Measurements from ENCODE around the gene PCDHGA11. TPM values are rescaled to one million over a fixed set of nuclear protein-coding genes. Genes with fewer than 3 reads are reported as not detected.
A peak's percentile ranks its signal among the peaks of the same experiment; 100 is the strongest.
"Not testable (repeated sequence)": the region's sequence is repeated elsewhere in the genome, so short reads cannot be mapped to it uniquely, and the experiment has no call there.

The PCDHGA11 gene
- total RNA-seq, 5 donors from 2014 or later (not counting 1 experiment from before 2014, with no cell fraction given) = 0.06 to 0.44 (median 0.11) TPM; not detected in 1

- Histone ChIP-seq H3K36me3 (ENCODE audit: control insufficient read depth in 2 of 2, extremely low read depth in 1 of 2, insufficient read depth in 1 of 2, low read length in 1 of 2) (no peaks in the 10 kb centered on the region), H3K4me3 (ENCODE audit: control insufficient read depth in 1 of 2, extremely low read depth in 1 of 2, low read length in 1 of 2) (peak overlapping the region in 1 of 2 donors; percentile 21), H3K4me1 (ENCODE audit: control insufficient read depth in 1 of 2, extremely low read depth in 1 of 2, insufficient read depth in 2 of 2, low read length in 2 of 2) (peaks cover 0 to 11% of the 10 kb centered on the region in 2 experiments), H3K9me3 (peaks cover 4% of the 10 kb centered on the region), H3K27ac (ENCODE audit: low read length) (no peak overlapping the region), H3K27me3 (replicated peaks in 1 of 2; ENCODE audit: control insufficient read depth in 2 of 2, extremely low read depth in 1 of 2, insufficient read depth in 2 of 2, low read length in 1 of 2) (peaks cover 22 to 68% of the 10 kb centered on the region in 2 experiments)
- ChIA-PET POLR2A (no interaction called here), CTCF (interaction anchor here (0.7 to 1.0 kb wide), 4 partner anchors 89 to 1114 kb away, joined by 3 to 5 read pairs (median 3); partner anchors contain the start of gene TAF7 (in 1 of the 2))
- peaks cover 18 to 22% (median 20%) of the 10 kb centered on the region in 3 donors for H3K4me1 Mint-ChIP-seq
- H3K9me3 Mint-ChIP-seq = peaks cover 17 to 29% (median 23%) of the 10 kb centered on the region in 3 donors
- ATAC-seq (replicated peaks in 1 of 4) (no peak), DNase-seq (no peak)
- peaks cover 64 to 85% of the 10 kb centered on the region in 2 donors for H3K27me3 Mint-ChIP-seq
- no peak overlapping the region for H3K27ac Mint-ChIP-seq
- no peak overlapping the region for H3K4me3 Mint-ChIP-seq
- 46% methylated on average over 63 of the region's 64 CpGs for WGBS (ENCODE audit: insufficient coverage)
- H3K36me3 Mint-ChIP-seq = peaks cover 16% of the 10 kb centered on the region
These were observed 11.1 kb upstream of the PCDHGA11 start for GRCh38 chr5:141409598-141410306.

GRCh38 chr5:141411575-141411974 lies 9.3 kb upstream of the PCDHGA11 start:
- Histone ChIP-seq H3K9me3 (peaks cover 4% of the 10 kb centered on the region), H3K4me3 (ENCODE audit: control insufficient read depth in 1 of 2, extremely low read depth in 1 of 2, low read length in 1 of 2) (no peak overlapping the region), H3K4me1 (ENCODE audit: control insufficient read depth in 1 of 2, extremely low read depth in 1 of 2, insufficient read depth in 2 of 2, low read length in 2 of 2) (peaks cover 0 to 11% of the 10 kb centered on the region in 2 experiments), H3K36me3 (ENCODE audit: control insufficient read depth in 2 of 2, extremely low read depth in 1 of 2, insufficient read depth in 1 of 2, low read length in 1 of 2) (no peaks in the 10 kb centered on the region), H3K27me3 (replicated peaks in 1 of 2; ENCODE audit: control insufficient read depth in 2 of 2, extremely low read depth in 1 of 2, insufficient read depth in 2 of 2, low read length in 1 of 2) (peaks cover 20 to 60% of the 10 kb centered on the region in 2 experiments), H3K27ac (ENCODE audit: low read length) (no peak overlapping the region)
- peaks cover 16% of the 10 kb centered on the region for H3K36me3 Mint-ChIP-seq
- ChIA-PET CTCF (interaction anchor here in 1 of 2 donors (1.0 kb wide), 1 partner anchor 152 kb away, joined by 4 read pairs; no protein-coding TSS in a partner anchor), POLR2A (no interaction called here)
- no peak overlapping the region for H3K27ac Mint-ChIP-seq
- ATAC-seq (replicated peaks in 1 of 4) (no peak), DNase-seq (no peak)
- peaks cover 17 to 24% (median 19%) of the 10 kb centered on the region in 3 donors for H3K9me3 Mint-ChIP-seq
- peaks cover 21 to 28% (median 24%) of the 10 kb centered on the region in 3 donors for H3K4me1 Mint-ChIP-seq
- H3K27me3 Mint-ChIP-seq = peaks cover 60 to 80% of the 10 kb centered on the region in 2 donors
- WGBS (ENCODE audit: insufficient coverage) = 63% methylated on average over 2 of the region's 3 CpGs
- H3K4me3 Mint-ChIP-seq = no peak overlapping the region

- H3K4me1 Mint-ChIP-seq = peaks cover 22 to 35% (median 23%) of the 10 kb centered on the region in 3 donors
- DNase-seq = peak in 32 of 35 experiments; percentile 15 to 69 (median 46)
- peaks cover 18% of the 10 kb centered on the region for H3K36me3 Mint-ChIP-seq
- WGBS (ENCODE audit: insufficient coverage) = 16% methylated on average over 23 of the region's 31 CpGs
- no peak within 1 kb of the TSS for H3K27ac ChIP-seq (ENCODE audit: low read length)
- H3K9me3 ChIP-seq = no peaks in the 10 kb centered on the region
- H3K4me3 ChIP-seq (ENCODE audit: control insufficient read depth in 1 of 2, extremely low read depth in 1 of 2, low read length in 1 of 2) = peak within 1 kb of the TSS; percentile 41 to 68
- peaks cover 57 to 80% of the 10 kb centered on the region in 2 donors for H3K27me3 Mint-ChIP-seq
- CTCF ChIA-PET = interaction anchor here (0.6 to 2.1 kb wide), 22 partner anchors 9 to 192 kb away, joined by 3 to 29 read pairs (median 5); partner anchors contain the start of genes PCDHGA11 (in 1 of the 2), PCDHGA12 (in 1 of the 2), PCDHGB3 (in 1 of the 2) and PCDHGB5 (in 1 of the 2)
- no peaks in the 10 kb centered on the region for H3K36me3 ChIP-seq (ENCODE audit: control insufficient read depth in 2 of 2, extremely low read depth in 1 of 2, insufficient read depth in 1 of 2, low read length in 1 of 2)
- H3K4me3 Mint-ChIP-seq = peak within 1 kb of the TSS; percentile 77 to 85 (median 78)
- H3K9me3 Mint-ChIP-seq = peaks cover 20 to 23% (median 21%) of the 10 kb centered on the region in 3 donors
- H3K4me1 ChIP-seq (ENCODE audit: control insufficient read depth in 1 of 2, extremely low read depth in 1 of 2, insufficient read depth in 2 of 2, low read length in 2 of 2) = peaks cover 0 to 18% of the 10 kb centered on the region in 2 experiments
- POLR2A ChIA-PET = interaction anchor here in 1 of 2 donors (1.3 kb wide), 1 partner anchor 151 kb away, joined by 5 read pairs; no protein-coding TSS in a partner anchor
- ATAC-seq (replicated peaks in 1 of 4) = peak; percentile 78 to 84 (median 82)
- peaks cover 15 to 63% of the 10 kb centered on the region in 2 experiments for H3K27me3 ChIP-seq (replicated peaks in 1 of 2; ENCODE audit: control insufficient read depth in 2 of 2, extremely low read depth in 1 of 2, insufficient read depth in 2 of 2, low read length in 1 of 2)
- peak within 1 kb of the TSS; percentile 34 for H3K27ac Mint-ChIP-seq
These were observed 7.9 kb upstream of the PCDHGA11 start, which contains the start of gene PCDHGA10 for GRCh38 chr5:141412854-141413539. TSS of gene PCDHGA10 (plus strand) at chr5:141412987. CDS start at chr5:141413176, 189 bp downstream.

- Mint-ChIP-seq H3K4me1 (peaks cover 20 to 36% (median 23%) of the 10 kb centered on the region in 3 donors), H3K36me3 (peaks cover 21% of the 10 kb centered on the region), H3K9me3 (peaks cover 20 to 25% (median 25%) of the 10 kb centered on the region in 3 donors), H3K4me3 (peak overlapping the region; percentile 77 to 85 (median 78)), H3K27me3 (peaks cover 60 to 80% of the 10 kb centered on the region in 2 donors), H3K27ac (peak overlapping the region in 1 of 2 donors; percentile 34)
- Histone ChIP-seq H3K4me3 (ENCODE audit: control insufficient read depth in 1 of 2, extremely low read depth in 1 of 2, low read length in 1 of 2) (peak overlapping the region; percentile 41 to 68), H3K9me3 (no peaks in the 10 kb centered on the region), H3K27ac (ENCODE audit: low read length) (no peak overlapping the region), H3K4me1 (ENCODE audit: control insufficient read depth in 1 of 2, extremely low read depth in 1 of 2, insufficient read depth in 2 of 2, low read length in 2 of 2) (peaks cover 0 to 18% of the 10 kb centered on the region in 2 experiments), H3K27me3 (replicated peaks in 1 of 2; ENCODE audit: control insufficient read depth in 2 of 2, extremely low read depth in 1 of 2, insufficient read depth in 2 of 2, low read length in 1 of 2) (peaks cover 21 to 62% of the 10 kb centered on the region in 2 experiments), H3K36me3 (ENCODE audit: control insufficient read depth in 2 of 2, extremely low read depth in 1 of 2, insufficient read depth in 1 of 2, low read length in 1 of 2) (no peaks in the 10 kb centered on the region)
- DNase-seq = no peak
- POLR2A ChIA-PET = interaction anchor here in 1 of 2 donors (1.3 kb wide), 1 partner anchor 150 kb away, joined by 5 read pairs; no protein-coding TSS in a partner anchor
- CTCF ChIA-PET = interaction anchor here (0.6 to 2.1 kb wide), 18 partner anchors 8 to 824 kb away, joined by 3 to 29 read pairs (median 5); partner anchors contain the start of genes PCDHGA11 (in 1 of the 2), PCDHGA12 (in 1 of the 2) and PCDHGB5 (in 1 of the 2)
- ATAC-seq (replicated peaks in 1 of 4) = peak in 1 of 4 experiments; percentile 21
- 25% methylated on average over 21 of the region's 25 CpGs for WGBS (ENCODE audit: insufficient coverage)
These were observed 7.2 kb upstream of the PCDHGA11 start for GRCh38 chr5:141413540-141414069.

- POLR2A ChIA-PET; H3K36me3 ChIP-seq (ENCODE audit: control insufficient read depth in 2 of 2, extremely low read depth in 1 of 2, insufficient read depth in 1 of 2, low read length in 1 of 2); H3K9me3 ChIP-seq; ATAC-seq (replicated peaks in 1 of 4); H3K4me3 ChIP-seq (ENCODE audit: control insufficient read depth in 1 of 2, extremely low read depth in 1 of 2, low read length in 1 of 2); DNase-seq; H3K27ac ChIP-seq (ENCODE audit: low read length); H3K27ac Mint-ChIP-seq: not testable (repeated sequence)
- H3K27me3 ChIP-seq (replicated peaks in 1 of 2; ENCODE audit: control insufficient read depth in 2 of 2, extremely low read depth in 1 of 2, insufficient read depth in 2 of 2, low read length in 1 of 2) = peaks cover 27 to 64% of the 10 kb centered on the region in 2 experiments
- Mint-ChIP-seq H3K36me3 (peaks cover 20% of the 10 kb centered on the region), H3K9me3 (peaks cover 14 to 23% (median 22%) of the 10 kb centered on the region in 3 donors), H3K4me1 (peaks cover 20 to 36% (median 23%) of the 10 kb centered on the region in 3 donors), H3K4me3 (peak overlapping the region in 1 of 3 donors; percentile 78), H3K27me3 (peaks cover 55 to 77% of the 10 kb centered on the region in 2 donors)
- CTCF ChIA-PET = interaction anchor here (0.6 kb wide), 3 partner anchors 93 to 825 kb away, joined by 3 to 4 read pairs (median 3); no protein-coding TSS in a partner anchor
- 38% methylated on average over 41 of the region's 46 CpGs for WGBS (ENCODE audit: insufficient coverage)
- peaks cover 0 to 18% of the 10 kb centered on the region in 2 experiments for H3K4me1 ChIP-seq (ENCODE audit: control insufficient read depth in 1 of 2, extremely low read depth in 1 of 2, insufficient read depth in 2 of 2, low read length in 2 of 2)
These were observed 6.1 kb upstream of the PCDHGA11 start for GRCh38 chr5:141414548-141415274.

Measured in T-cell (primary cell).